Measurements from ENCODE around the gene PTPRN2.

The PTPRN2 gene

GRCh38 chr7:158584407-158584806 is 3.2 kb downstream of the PTPRN2 start:
- no peak for DNase-seq (ENCODE audit: insufficient read length, low spot score)
- no peak for FAIRE-seq
- no peak for TF ChIP-seq CTCF (IDR thresholded peaks at IDR 0.05; ENCODE audit: insufficient read depth, missing control alignments)

GRCh38 chr7:158583810-158584209 is 3.8 kb downstream of the PTPRN2 start:
- no peak for TF ChIP-seq CTCF (IDR thresholded peaks at IDR 0.05; ENCODE audit: insufficient read depth, missing control alignments)
- FAIRE-seq = no peak

GRCh38 chr7:158583143-158583542 is 4.5 kb downstream of the PTPRN2 start:
- no peak for FAIRE-seq
- no peak for DNase-seq (ENCODE audit: insufficient read length, low spot score)
- TF ChIP-seq CTCF (IDR thresholded peaks at IDR 0.05; ENCODE audit: insufficient read depth, missing control alignments) = no peak

More at GRCh38 chr7:158583810-158584209, 3.8 kb downstream of the PTPRN2 start:
- DNase-seq (ENCODE audit: insufficient read length, low spot score) = no peak

- no peak for TF ChIP-seq CTCF (IDR thresholded peaks at IDR 0.05; ENCODE audit: insufficient read depth, missing control alignments)
- no peak for DNase-seq (ENCODE audit: insufficient read length, low spot score)
- FAIRE-seq = no peak
Measured at GRCh38 chr7:158582089-158582456, 5.5 kb downstream of the PTPRN2 start.

- no peak for DNase-seq (ENCODE audit: insufficient read length, low spot score)
- FAIRE-seq = no peak
- no peak for TF ChIP-seq CTCF (IDR thresholded peaks at IDR 0.05; ENCODE audit: insufficient read depth, missing control alignments)
Measured at GRCh38 chr7:158581440-158582088, 6.1 kb downstream of the PTPRN2 start.

- FAIRE-seq (no peak), DNase-seq (ENCODE audit: insufficient read length, low spot score) (no peak)
- no peak for TF ChIP-seq CTCF (IDR thresholded peaks at IDR 0.05; ENCODE audit: insufficient read depth, missing control alignments)
Measured at GRCh38 chr7:158579662-158580646, 7.7 kb downstream of the PTPRN2 start.
